Adrenal gland (tissue), 12 donors: Measurements from ENCODE around the gene CYP26C1. TPM values are rescaled to one million over a fixed set of nuclear protein-coding genes. Genes with fewer than 3 reads are reported as not detected.

ENCODE experiments used
- polyA plus RNA-seq, 3 donors: library from polyadenylated mRNA; stranded (reverse); fragments of 200-250 nt in 2 of 3; fragments of 350-450 nt in 1 of 3; fragmentation: Illumina TruSeq in 1 of 3; extraction: RNeasy Lipid Tissue Mini Kit (QIAGEN cat#74804) in 1 of 3; gene quantifications; one replicate each; pipeline ENCODE4 v1.2.3, GENCODE V29; 2013 to 2014
- total RNA-seq, 9 donors: library from RNA; depleted of rRNA in 4 of 9; stranded (reverse); fragments of >200 nt in 4 of 9; fragments of 120-200 nt in 1 of 9; fragmentation: NEBNext Ultra II Directional in 1 of 9; extraction: Animal tissue kit (Norgen Biotek cat#: 25700) in 1 of 9; gene quantifications; one replicate each; pipeline versions ENCODE4 v1.1.0 to v1.2.4, GENCODE V29; 2013 to 2023
- donor health status: healthy with polysubstance abuse.
- donor health status: Bipolar disorder and iron deficiency.
- donor health status: DM: yes; HTN: yes; CAD: no.
- donor health status: DM: no; HTN: no; CAD: no.
- donor health status: DM: no; HTN: no; CAD: no.
- donor health status: DM: yes; HTN: yes; CAD: no.

Gene CYP26C1
- total and polyA plus RNA-seq, 12 donors = 0.10 to 5.8 (median 0.25) TPM; not detected in 1

Other genes with a start within 250 kb of the CYP26C1 start
- gene EXOC6, start 212.3 kb upstream of the CYP26C1 start, total RNA-seq = 10 to 100 TPM; 14.2 to 60.1 (median 28.3) TPM
- gene EXOC6, start 212.3 kb upstream of the CYP26C1 start, polyA plus RNA-seq = 10 to 100 TPM in 1 of 3 donors, 1 to 10 TPM in 2; 7.1 to 25.6 (median 9.0) TPM
- gene CYP26A1, start 13.1 kb downstream of the CYP26C1 start, total RNA-seq = 1 to 10 TPM in 1 of 9 donors, under 1 TPM in 4, not detected in 4; 0.06 to 4.2 (median 0.32) TPM
- gene CYP26A1, start 13.1 kb downstream of the CYP26C1 start, polyA plus RNA-seq = under 1 TPM; 0.10 to 0.62 (median 0.56) TPM